SK-N-SH (cell line): ENCODE results near the gene PPP6R2. TPM values are rescaled to one million over a fixed set of nuclear protein-coding genes. Genes with fewer than 3 reads are reported as not detected.

Source experiments
- CTCF ChIA-PET: fragments of 300-600, 350-600 bp; formaldehyde crosslinking; extraction: SDS; loops from one replicate; lab custom pipeline; 2021; lab: Yijun Ruan, JAX
- POLR2A ChIA-PET: fragments of 350-600 bp; sonication (Branson Sonifier 250); formaldehyde crosslinking; extraction: SDS; loops from one replicate; lab custom pipeline; 2020; ENCODE audit warnings: antibody characterized with exemption, inconsistent platforms; lab: Yijun Ruan, JAX
- DNase-seq: peaks from one replicate; pipeline ENCODE4 v3.0.0; 2012
- H2AFZ ChIP-seq: fragments of 200-600 bp; sonication (generic); 2 replicates; pipeline ENCODE4 v1.8.1; 2016; ENCODE audit warnings: antibody characterized with exemption, mild to moderate bottlenecking, low read depth
- H3F3A ChIP-seq: fragments of 200-600 bp; sonication (generic); replicated peaks from 2 replicates; pipeline ENCODE3; 2016; ENCODE audit warnings: antibody characterized with exemption, mild to moderate bottlenecking; ENCODE audit not compliant: insufficient read depth
- H3K27ac ChIP-seq, 2 experiments: fragments of 200-500 bp in 1 of 2; fragments of 200-600 bp in 1 of 2; sonication (Bioruptor generic) in 1 of 2; sonication (generic), shearing (Covaris generic) in 1 of 2; 2 replicates each; pipeline versions ENCODE4 v1.5.1 to v1.6.1; 2014 to 2016; ENCODE audit warnings: low read depth in 2 of 2, inconsistent platforms in 1 of 2, low read length in 1 of 2, mild to moderate bottlenecking in 1 of 2, mixed read lengths in 1 of 2
- H3K27me3 ChIP-seq: fragments of 200-600 bp; sonication (generic), shearing (Covaris generic); 2 replicates; pipeline ENCODE4 v1.6.1; 2016; ENCODE audit warnings: mixed run types; ENCODE audit not compliant: insufficient read depth
- H3K36me3 ChIP-seq, 2 experiments: fragments of 200-500 bp in 1 of 2; fragments of 200-600 bp in 1 of 2; sonication (Bioruptor generic) in 1 of 2; sonication (generic) in 1 of 2; replicated peaks in 1 of 2; 2 replicates each; pipeline versions ENCODE3 to v1.5.1; 2014 to 2016; ENCODE audit warnings: low read length in 1 of 2, mild to moderate bottlenecking in 1 of 2; ENCODE audit not compliant: insufficient read depth in 2 of 2, control insufficient read depth in 1 of 2
- H3K4me1 ChIP-seq, 2 experiments: fragments of 200-500 bp in 1 of 2; fragments of 200-600 bp in 1 of 2; sonication (Bioruptor generic) in 1 of 2; sonication (generic), shearing (Covaris generic) in 1 of 2; 2 replicates each; pipeline versions ENCODE4 v1.5.1 to v1.6.1; 2014 to 2016; ENCODE audit warnings: low read depth in 1 of 2, low read length in 1 of 2, mixed run types in 1 of 2; ENCODE audit not compliant: insufficient read depth in 2 of 2, control insufficient read depth in 1 of 2
- H3K4me2 ChIP-seq: fragments of 200-600 bp; sonication (generic), shearing (Covaris generic); 2 replicates; pipeline ENCODE4 v1.6.1; 2017; ENCODE audit warnings: mixed run types
- H3K4me3 ChIP-seq, 2 experiments: fragments of 200-500 bp in 1 of 2; fragments of 200-600 bp in 1 of 2; sonication (Bioruptor generic) in 1 of 2; sonication (generic), shearing (Covaris generic) in 1 of 2; 2 replicates each; pipeline versions ENCODE4 v1.5.1 to v1.8.1; 2014 to 2016; ENCODE audit warnings: low read depth in 2 of 2, inconsistent platforms in 1 of 2, low read length in 1 of 2, mild to moderate bottlenecking in 1 of 2, mixed read lengths in 1 of 2, moderate library complexity in 1 of 2
- H3K79me2 ChIP-seq: fragments of 200-600 bp; sonication (generic); 2 replicates; pipeline ENCODE4 v1.8.1; 2017; ENCODE audit warnings: mild to moderate bottlenecking; ENCODE audit not compliant: insufficient read depth
- H3K9ac ChIP-seq: fragments of 200-600 bp; sonication (generic); 2 replicates; pipeline ENCODE4 v1.6.1; 2017; ENCODE audit warnings: mixed run types
- H3K9me2 ChIP-seq: fragments of 200-600 bp; sonication (generic); 2 replicates; pipeline ENCODE4 v1.6.1; 2017; ENCODE audit warnings: mixed run types
- H3K9me3 ChIP-seq: fragments of 200-600 bp; sonication (generic); 2 replicates; pipeline ENCODE4 v1.6.1; 2017; ENCODE audit warnings: mixed run types, mild to moderate bottlenecking, moderate library complexity
- H4K20me1 ChIP-seq: fragments of 200-600 bp; sonication (generic); 2 replicates; pipeline ENCODE4 v1.6.1; 2017; ENCODE audit warnings: mild to moderate bottlenecking, mixed run types; ENCODE audit not compliant: insufficient read depth
- CHD2 ChIP-seq: fragments of 150-350 bp; IDR thresholded peaks from 2 replicates; pipeline ENCODE4 v1.6.1; 2018; ENCODE audit warnings: low read length; ENCODE audit not compliant: partially characterized antibody
- EP300 ChIP-seq, 2 experiments: IDR thresholded peaks; 2 replicates each; pipeline versions ENCODE4 v1.4.0 to v1.6.1; 2012; ENCODE audit warnings: borderline replicate concordance in 1 of 2, low read depth in 1 of 2, low read length in 1 of 2
- EZH2phosphoT487 ChIP-seq: fragments of 200-600 bp; sonication (generic); IDR thresholded peaks from 2 replicates; pipeline ENCODE4 v1.6.1; 2017; ENCODE audit warnings: low read depth, mixed run types, mild to moderate bottlenecking, antibody characterized with exemption, moderate library complexity, borderline replicate concordance
- FOSL2 ChIP-seq: IDR thresholded peaks from 2 replicates; pipeline ENCODE4 v1.4.0; 2012; ENCODE audit warnings: low read depth, mild to moderate bottlenecking, moderate library complexity, borderline replicate concordance
- GATA2 ChIP-seq: sonication (generic); formaldehyde crosslinking; IDR thresholded peaks from 2 replicates; pipeline ENCODE4 v1.5.0; 2020; ENCODE audit warnings: mild to moderate bottlenecking, missing genetic modification reagents
- JUND ChIP-seq: IDR thresholded peaks from 2 replicates; pipeline ENCODE4 v1.4.0; 2012
- MAX ChIP-seq: IDR thresholded peaks from 2 replicates; pipeline ENCODE4 v1.4.0; 2012; ENCODE audit warnings: low read depth
- MEF2A ChIP-seq: IDR thresholded peaks from 2 replicates; pipeline ENCODE4 v1.4.0; 2012; ENCODE audit warnings: low read depth, borderline replicate concordance
- NRF1 ChIP-seq: IDR thresholded peaks from 2 replicates; pipeline ENCODE4 v1.6.1; 2012; ENCODE audit warnings: low read depth, mild to moderate bottlenecking, low read length
- REST ChIP-seq: IDR thresholded peaks from 2 replicates; pipeline ENCODE4 v1.6.1; 2012; ENCODE audit warnings: mild to moderate bottlenecking, low read depth, low read length, moderate library complexity
- RFX5 ChIP-seq: IDR thresholded peaks from 2 replicates; pipeline ENCODE4 v1.6.1; 2012; ENCODE audit warnings: mild to moderate bottlenecking, improper control_type of control experiment, low read length
- SIN3A ChIP-seq: IDR thresholded peaks from 2 replicates; pipeline ENCODE4 v1.6.1; 2012; ENCODE audit warnings: low read depth, mild to moderate bottlenecking, low read length, moderate library complexity, borderline replicate concordance
- SMC3 ChIP-seq: IDR thresholded peaks from 2 replicates; pipeline ENCODE4 v1.6.1; 2012; ENCODE audit warnings: low read depth, low read length, improper control_type of control experiment
- TCF12 ChIP-seq: IDR thresholded peaks from 2 replicates; pipeline ENCODE4 v1.4.0; 2012
- USF2 ChIP-seq: fragments of 150-350 bp; IDR thresholded peaks from 2 replicates; pipeline ENCODE4 v1.6.1; 2017; ENCODE audit warnings: antibody characterized with exemption, low read length, low read depth, borderline replicate concordance
- YY1 ChIP-seq: IDR thresholded peaks from 2 replicates; pipeline ENCODE4 v1.4.0; 2012; ENCODE audit warnings: low read depth, mild to moderate bottlenecking
- WGBS: methylation state at CpG from one replicate; pipeline ENCODE4 v1.1.6; 2017; ENCODE audit warnings: low lambda C conversion rate; 5-methylcytosine and 5-hydroxymethylcytosine counted together
- polyA plus RNA-seq, 3 experiments: library from polyadenylated mRNA; depleted of rRNA; stranded (reverse); fragments of >200 nt; gene quantifications; 2 replicates each; pipeline ENCODE4 v1.2.3, GENCODE V29; 2012

PPP6R2 gene
- polyA plus RNA-seq, 1 of the 3 experiments (the other 2 are of a cell fraction), result 45.7 TPM

GRCh38 chr22:50469377-50470305 is 126.5 kb downstream of the PPP6R2 start:
- H3F3A ChIP-seq, result no peaks in the 10 kb centered on the region
- H3K4me3 ChIP-seq, result no peak overlapping the region
- peaks cover 63% of the 10 kb centered on the region for H3K79me2 ChIP-seq
- peaks cover 65% of the 10 kb centered on the region for H4K20me1 ChIP-seq
- peaks cover 0 to 32% of the 10 kb centered on the region in 2 experiments for H3K36me3 ChIP-seq
- POLR2A ChIA-PET, result interaction anchor here (1.1 kb wide), 1 partner anchor 55 kb away, joined by 3 read pairs; the partner anchor contains the start of gene SCO2
- CTCF ChIA-PET, result interaction anchor here (1.1 to 1.9 kb wide), 3 partner anchors 12 to 144 kb away, joined by 3 to 8 read pairs (median 4); no protein-coding TSS in a partner anchor
- no peak overlapping the region for H3K27ac ChIP-seq
- no peaks in the 10 kb centered on the region for H3K9me2 ChIP-seq
- H3K27me3 ChIP-seq, result no peaks in the 10 kb centered on the region
- H3K4me1 ChIP-seq, result peaks cover 4 to 35% of the 10 kb centered on the region in 2 experiments; a peak in 2 of 4 replicates
- H2AFZ ChIP-seq, result no peak overlapping the region
- TF ChIP-seq EZH2phosphoT487, result no peak
- no peak for TF ChIP-seq YY1
- no peak for TF ChIP-seq NRF1
- no peak for TF ChIP-seq GATA2 (CRISPR knock-in tag)
- TF ChIP-seq SMC3, result no peak
- no peak for TF ChIP-seq TCF12
- TF ChIP-seq MAX, result no peak
- TF ChIP-seq CHD2, result no peak
- H3K4me2 ChIP-seq, result no peak overlapping the region
- H3K9me3 ChIP-seq, result no peaks in the 10 kb centered on the region
- no peak overlapping the region for H3K9ac ChIP-seq
- WGBS, result 81% methylated on average over 11 of the region's 25 CpGs
- no peak for DNase-seq

GRCh38 chr22:50470491-50470890 is 127.4 kb downstream of the PPP6R2 start:
- Histone ChIP-seq H3K79me2 (peaks cover 63% of the 10 kb centered on the region), H3K4me3 (no peak overlapping the region), H3K4me1 (peaks cover 4 to 38% of the 10 kb centered on the region in 2 experiments; a peak in 2 of 4 replicates), H4K20me1 (peaks cover 65% of the 10 kb centered on the region), H3K36me3 (peaks cover 0 to 24% of the 10 kb centered on the region in 2 experiments), H3K9ac (no peak overlapping the region), H3K9me3 (no peaks in the 10 kb centered on the region), H3F3A (no peaks in the 10 kb centered on the region), H2AFZ (no peak overlapping the region), H3K27me3 (no peaks in the 10 kb centered on the region), H3K4me2 (no peak overlapping the region), H3K27ac (no peak overlapping the region), H3K9me2 (no peaks in the 10 kb centered on the region)
- CTCF ChIA-PET, result interaction anchor here (0.8 to 1.2 kb wide), 2 partner anchors 28 to 143 kb away, joined by 3 read pairs; no protein-coding TSS in a partner anchor
- POLR2A ChIA-PET, result interaction anchor here (1.1 kb wide), 1 partner anchor 55 kb away, joined by 3 read pairs; the partner anchor contains the start of gene SCO2
- WGBS, result no CpG with 5 or more reads among the region's 6 CpGs
- TF ChIP-seq EP300 (IDR thresholded peaks at IDR 0.05; ENCODE audit: borderline replicate concordance in 1 of 2, low read depth in 1 of 2, low read length in 1 of 2) (no peak), REST (no peak), SIN3A (no peak), RFX5 (no peak), USF2 (no peak), MEF2A (no peak), JUND (no peak), FOSL2 (no peak), GATA2 (CRISPR knock-in tag) (no peak)
- no peak for DNase-seq
